Fibroblast of skin of right biceps (primary cell): ENCODE measurements around the gene TMEM44.
"Not testable (repeated sequence)": the region's sequence is repeated elsewhere in the genome, so short reads cannot be mapped to it uniquely, and the experiment has no call there.

ENCODE experiments used
- DNase-seq: peaks from one replicate; pipeline ENCODE4 v3.0.0-alpha.2; 2013

The TMEM44 gene

DNA sequence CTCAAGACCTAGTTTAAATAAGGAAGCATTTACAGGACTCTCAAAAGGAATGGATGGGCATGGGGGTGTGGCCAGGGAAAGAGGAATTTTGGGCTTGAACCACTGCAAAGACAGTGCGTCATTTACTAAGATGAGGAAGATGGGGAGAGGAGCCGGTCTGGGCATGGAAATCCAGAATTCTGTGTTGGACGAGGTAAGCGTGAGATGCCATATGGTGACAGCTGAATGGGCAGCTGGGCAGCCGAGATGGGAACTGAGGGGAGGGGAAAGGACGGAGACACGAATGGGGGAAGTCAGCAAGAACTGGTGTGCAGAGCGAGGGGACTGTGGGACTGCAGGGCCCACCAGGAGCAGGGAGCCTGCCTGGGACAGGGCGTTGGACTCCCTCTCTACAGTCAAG is 24.2 kb downstream of the TMEM44 start:
- DNase-seq: no peak

DNA sequence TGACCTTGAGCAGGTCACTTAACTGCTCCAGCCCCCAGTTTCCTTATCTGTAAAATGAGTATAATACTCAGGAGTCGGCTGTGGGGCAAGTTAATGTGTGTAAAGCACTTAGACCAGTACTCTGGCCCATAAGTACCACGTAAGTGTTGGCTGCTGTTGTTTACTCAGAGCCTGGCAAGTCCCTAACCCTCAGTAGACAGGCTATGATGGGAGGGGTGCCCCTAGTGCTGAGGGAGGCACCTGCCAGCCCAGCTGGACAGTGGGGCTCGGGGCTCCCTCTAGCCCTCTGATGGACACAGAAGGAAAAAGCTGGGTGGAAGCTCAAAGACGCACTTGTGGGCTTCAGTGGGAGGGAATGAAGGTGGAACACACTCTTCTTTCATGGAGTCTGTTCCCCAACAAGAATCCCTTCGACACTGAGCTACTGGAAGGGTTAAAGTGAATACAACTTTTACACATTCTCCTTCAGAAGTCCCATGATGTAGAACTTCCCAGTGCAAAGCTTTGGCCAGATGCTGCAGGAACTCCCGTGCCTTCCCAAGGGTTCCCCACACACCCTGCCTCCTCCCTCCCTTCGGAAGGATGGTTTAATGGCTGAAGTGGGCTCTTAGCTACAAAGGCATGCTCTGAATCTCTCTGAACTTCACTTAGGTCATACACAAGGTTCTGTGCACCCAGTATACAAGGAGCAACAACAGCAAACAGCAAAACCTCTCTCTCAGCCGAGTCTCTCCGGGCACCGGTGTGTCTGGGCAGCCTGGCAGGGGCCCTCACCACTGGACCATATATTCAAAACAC is 25.4 kb downstream of the TMEM44 start:
- no peak for DNase-seq

DNA sequence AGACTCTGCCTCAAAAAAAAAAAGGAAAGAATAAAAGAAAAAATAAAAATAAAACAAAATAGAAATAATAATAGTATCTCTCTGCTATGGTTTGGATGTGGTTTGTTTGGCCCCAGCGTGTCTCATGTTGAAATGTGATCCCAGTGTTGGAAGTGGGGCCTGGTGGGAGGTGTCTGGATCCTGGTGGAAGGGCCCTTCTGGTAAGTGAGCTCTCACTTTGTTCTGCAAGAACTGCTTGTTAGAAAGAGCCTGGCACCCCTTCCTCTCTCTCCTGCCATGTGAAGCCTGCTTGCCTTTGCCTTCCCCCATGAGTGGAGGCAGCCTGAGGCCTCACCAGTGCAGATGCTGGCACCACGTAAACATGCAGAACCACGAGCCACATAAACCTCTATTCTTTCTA is 26.3 kb downstream of the TMEM44 start:
- DNase-seq: no peak

DNA sequence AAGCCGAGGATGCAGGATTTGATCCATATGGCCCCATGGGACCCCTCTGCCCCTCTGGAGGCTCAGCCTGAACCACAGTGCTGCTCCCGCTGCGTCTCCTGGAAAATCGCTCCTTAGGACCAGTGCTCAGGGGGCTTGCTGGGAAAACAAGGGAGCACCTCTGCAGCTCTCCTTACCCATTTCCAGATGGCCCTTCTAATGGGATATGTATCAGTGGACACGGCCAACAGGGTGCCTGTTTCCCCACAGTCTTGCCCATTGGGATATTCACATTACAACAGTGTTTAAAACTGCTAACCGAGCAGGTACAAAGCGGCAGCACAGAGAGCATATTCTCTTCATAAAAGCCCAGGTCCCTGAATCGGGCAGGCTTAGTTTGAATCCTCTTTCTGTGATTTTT is 27.1 kb downstream of the TMEM44 start:
- no peak for DNase-seq

DNA sequence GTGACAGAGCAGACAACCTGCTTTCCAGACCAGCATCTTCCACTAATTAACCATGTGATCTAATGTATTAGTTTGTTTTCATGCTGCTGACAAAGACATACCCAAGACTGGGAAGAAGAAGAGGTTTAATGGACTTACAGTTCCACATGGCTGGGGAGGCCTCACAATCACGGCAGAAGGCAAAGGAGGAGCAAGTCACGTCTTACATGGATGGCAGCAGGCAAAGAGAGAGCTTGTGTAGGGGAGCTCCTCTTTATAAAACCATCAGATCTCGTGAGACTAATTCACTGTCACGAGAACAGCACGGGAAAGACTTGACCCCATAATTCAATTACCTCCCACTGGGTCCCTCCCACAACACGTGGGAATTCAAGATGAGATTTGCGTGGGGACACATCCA is 27.9 kb downstream of the TMEM44 start:
- DNase-seq: not testable (repeated sequence)

DNA sequence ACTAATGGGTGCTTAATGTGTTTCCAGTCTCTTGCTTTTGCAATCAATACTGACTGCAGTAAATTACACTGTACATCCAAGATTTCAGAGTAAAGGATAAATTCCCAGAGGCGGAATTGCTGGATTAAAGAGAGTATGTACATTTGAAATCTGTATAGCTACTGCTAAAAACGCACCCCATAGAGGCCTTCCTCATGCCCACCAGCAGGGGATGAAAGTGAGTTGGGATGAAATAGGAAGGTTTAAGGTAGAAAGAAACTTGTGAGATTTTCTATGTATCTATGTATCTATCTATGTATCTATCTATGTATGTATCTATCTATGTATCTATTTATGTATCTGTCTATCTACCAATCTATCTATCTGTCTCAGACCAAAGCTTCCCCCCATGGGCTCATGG is 28.4 kb downstream of the TMEM44 start:
- DNase-seq: no peak

DNA sequence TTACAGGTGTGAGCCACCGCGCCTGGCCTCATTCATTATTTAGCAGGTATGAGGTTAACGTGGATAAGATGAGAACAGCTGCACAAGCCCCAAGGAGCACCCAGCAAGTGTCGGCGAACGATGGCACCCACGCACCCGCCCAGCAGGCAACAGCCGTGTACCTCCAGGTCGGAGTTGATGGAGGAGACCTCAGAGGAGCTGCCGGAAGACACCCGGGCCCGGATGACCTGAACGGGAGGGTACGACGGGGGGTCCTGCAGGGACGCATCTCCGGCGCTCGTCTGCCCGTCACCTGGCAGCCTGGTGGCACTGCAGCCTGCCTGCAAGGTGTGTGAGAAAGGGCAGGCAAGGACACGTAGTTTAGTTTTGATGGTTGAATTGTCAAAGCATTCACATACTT is 29.1 kb downstream of the TMEM44 start:
- DNase-seq: no peak

DNA sequence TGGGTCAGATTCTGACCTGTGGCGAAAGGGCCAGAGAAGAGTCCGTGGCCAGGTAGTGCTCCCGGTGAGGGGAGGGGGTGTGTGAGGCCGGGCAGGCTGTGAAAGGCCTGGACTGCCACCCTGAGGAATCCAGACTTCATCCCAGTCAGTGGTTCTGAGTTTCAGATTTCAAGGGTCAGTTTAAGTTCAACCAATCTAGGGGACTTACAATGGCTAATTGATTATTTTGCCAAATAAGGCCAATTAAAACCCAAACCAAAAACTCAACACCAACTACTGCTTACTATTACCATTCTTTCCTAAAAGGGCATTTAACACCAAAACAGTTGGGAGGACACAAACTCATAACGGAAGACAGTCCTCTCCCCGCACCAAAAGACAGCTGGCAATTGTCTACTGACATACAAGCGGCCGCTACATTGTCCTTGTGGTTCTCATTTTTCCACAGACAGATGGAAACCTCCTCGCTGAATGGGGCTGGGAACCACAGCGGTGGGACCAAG is 30.5 kb downstream of the TMEM44 start:
- no peak for DNase-seq

DNA sequence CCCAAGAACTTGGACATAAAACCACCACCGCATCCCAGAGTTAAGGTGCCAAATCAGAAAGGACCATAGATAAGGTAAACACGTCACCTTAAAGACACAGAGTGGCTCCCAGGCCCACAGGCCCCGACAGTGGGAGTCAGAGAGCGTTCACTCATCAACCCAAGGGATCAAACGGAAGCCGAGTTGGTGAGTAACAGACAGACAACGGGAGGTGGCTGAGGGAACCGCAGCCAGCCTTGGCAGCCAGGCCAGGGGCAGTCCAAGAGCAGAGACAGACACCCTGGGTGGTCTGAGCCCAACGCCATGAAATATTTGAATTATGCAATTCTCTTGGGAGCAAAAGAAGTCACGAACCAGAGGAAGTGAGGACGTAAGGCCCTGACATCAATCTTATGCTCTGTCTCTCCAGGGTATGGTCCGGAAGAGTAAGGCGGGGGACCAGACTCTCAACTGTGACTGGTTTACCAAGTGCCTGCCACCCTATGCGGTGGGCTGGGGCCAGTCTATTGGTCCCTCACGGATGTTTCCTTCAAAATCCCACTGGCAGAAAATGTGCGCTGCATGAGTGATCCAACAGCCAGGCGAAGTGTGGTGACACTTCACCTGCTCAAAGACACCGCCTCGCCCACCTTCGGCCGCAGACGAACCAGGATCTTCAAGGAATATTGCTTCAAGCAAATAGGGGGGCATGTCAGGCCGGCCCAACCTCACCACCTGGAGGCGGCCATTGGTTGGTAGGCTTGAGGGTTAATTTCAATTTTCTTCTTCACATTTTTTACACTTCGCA is 34.3 kb downstream of the TMEM44 start:
- DNase-seq: peak; percentile 99

DNA sequence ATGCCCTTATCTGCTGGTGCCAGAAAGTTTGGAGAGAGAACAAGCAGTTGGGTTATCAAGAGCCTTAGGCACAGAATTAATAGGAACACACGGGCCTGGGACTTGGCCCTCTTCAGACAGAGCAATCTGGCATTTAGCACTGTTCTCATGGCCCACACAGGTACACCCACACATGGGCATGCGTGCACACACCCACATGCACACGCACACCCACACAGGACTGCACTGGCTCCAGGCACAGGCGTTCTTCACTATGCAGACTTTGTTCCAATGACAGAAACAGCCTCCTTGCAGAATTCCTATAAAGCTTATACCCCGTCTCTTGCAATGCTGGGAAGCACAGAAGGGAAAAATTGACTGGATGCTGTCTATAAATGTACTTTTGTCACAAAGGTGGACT is 36.3 kb downstream of the TMEM44 start:
- no peak for DNase-seq

DNA sequence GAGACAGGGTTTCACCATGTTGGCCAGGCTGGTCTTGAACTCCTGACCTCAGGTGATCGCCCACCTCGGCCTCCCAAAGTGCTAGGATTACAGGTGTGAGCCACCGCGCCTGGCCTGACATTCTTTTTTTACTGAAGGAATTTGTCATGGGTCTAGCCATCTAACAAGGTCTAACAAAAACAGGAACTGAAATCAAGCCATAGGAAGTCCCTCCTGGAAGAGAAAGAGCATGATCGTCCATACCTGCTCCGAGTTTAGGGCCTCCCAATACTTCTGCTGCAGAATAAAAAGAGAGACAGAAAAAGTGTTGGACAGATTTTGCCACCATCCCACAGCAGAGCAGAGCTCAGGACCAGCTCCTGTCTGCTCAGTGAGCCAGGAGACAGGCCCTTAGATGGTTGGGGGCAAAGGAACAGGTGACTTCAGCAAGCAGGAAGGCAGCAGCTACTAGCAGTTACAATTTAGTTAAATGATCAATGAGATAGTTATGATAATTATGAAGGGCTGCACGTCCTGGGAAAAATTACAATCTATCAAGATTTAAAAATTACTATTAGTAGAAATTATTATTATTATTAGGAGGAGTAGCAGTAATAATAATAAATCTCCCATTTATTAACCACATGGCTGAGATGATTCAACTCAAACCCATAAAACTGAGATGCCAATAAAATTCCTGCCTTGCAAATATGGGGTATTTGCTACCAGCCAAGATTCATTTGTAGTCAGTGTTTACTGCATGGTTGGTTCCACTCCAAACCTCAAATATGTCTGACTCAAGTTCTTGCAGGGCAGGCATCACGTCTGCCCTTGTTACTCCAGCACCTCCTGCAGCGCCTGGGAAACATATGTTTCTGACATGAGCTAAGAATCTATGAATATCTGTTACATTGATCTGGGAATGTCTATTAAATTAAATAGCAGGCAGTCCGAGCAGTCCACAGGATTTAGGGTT is 40.1 kb downstream of the TMEM44 start:
- peak; percentile 100 for DNase-seq

DNA sequence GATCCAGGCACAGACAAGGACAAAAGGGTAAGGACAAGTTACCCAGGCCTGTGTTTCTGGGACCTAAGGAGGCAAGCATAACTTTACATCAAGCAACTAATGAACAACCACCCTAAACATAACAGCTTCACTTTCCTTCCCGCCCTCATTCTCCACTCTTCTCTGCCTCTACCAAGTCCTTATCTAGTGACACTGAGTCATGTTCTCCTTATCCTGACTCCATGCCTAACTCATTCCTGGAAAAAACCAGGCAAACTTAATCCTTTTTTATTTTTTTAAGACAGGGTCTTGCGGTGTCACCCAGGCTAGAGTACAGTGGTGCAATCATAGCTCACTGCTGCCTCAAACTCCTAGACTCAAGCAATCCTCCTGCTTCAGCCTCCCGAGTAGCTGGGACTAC is 44.5 kb downstream of the TMEM44 start:
- peak; percentile 33 for DNase-seq

DNA sequence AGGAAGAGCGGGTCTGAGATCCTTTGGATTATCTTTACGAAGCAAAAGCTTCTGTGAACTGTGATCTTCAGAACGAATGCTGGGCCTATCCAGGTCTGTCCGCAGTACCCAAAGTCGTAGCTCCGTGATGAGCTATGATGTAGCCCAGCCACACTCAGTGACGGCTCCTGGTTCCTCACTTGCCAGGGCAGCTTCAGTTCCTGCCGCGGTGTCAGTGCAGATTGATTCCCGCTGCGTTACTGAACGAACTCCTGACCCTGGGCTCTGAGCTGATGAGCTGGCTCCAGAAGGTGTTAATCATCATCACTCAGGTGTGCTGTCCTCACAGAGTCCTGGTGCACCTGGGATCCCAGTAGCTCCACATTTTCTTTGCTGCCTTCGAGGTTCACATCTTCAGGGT is 45.0 kb downstream of the TMEM44 start:
- no peak for DNase-seq

DNA sequence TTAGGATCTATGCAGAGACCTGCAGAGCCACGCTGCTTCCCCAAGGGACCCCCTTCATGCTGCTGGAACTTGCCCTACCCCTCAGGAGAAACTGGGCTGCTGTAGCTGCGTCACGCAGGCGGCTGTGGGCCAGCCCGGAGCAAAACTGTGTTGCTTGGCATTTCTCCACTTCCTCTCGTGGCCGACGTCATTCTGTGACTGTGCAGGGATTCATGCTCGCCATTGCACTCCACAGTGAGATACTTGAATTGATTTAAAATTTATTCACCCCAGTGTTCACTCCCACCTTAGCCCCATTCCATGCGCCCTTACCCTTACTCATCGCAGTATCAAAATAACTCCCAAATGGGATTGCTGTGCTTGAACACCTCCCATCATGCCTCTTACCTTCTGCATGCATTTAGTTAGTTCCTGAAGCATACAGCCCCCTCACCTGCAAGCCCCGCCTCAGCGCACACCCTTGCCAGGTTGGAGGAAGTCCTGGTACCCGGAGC is 45.7 kb downstream of the TMEM44 start:
- DNase-seq: peak; percentile 58

DNA sequence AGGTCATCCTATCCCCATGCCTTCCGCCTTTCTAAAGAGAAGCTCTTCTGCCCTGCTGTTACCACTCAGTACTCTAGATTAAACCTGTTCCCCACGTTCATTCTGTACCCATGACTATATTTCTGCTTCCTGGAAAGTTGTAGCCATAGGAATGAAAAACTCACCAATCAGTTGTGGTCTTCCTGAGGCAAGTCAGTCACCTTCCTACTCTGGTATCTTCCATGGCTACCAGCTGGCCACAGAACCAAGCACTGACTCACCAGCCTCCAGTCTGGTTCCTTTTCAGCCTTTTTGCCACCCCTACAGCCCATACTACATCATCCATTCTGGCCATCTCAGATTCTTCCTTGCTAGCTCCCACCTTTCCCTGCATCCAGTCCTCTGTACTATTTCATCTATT is 46.4 kb downstream of the TMEM44 start:
- DNase-seq: peak; percentile 68

DNA sequence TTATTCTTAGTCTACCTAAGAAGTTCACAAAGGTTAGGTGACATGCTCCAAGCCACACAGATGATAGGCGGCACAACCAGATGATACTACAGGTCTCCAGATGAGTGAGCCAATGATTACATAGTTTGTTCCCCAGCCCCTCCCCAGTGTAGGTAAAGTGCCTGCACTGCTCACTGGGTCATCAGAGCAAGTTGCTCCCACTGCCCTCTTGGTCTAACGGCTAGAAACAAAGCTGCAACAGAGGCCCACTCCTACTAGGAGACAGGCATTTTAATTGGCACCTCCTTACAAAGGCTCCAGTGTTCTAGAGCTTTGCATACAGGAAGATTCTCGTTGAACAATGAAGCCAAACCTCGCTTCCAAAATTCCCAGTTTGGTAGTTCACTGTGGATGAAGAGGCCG is 47.3 kb downstream of the TMEM44 start:
- no peak for DNase-seq

DNA sequence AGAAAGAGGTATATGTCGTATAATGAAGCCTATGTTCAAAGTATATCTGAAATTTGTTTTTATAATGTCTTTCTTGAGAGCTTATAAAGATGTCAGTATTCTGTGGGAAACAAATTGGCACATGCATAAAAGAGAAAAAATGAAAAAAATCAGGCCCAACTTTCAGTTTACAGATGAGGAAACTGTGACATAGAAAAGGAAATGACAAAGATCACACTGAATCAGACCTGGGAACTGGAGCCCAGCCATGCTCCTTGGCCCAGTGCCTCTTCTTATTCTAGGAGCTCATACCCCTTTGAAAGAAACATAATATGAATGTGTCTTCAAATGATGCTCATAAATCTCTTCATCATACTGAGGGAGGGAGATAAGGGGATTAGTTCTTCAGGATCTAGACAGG is 48.4 kb downstream of the TMEM44 start:
- DNase-seq: peak; percentile 62

DNA sequence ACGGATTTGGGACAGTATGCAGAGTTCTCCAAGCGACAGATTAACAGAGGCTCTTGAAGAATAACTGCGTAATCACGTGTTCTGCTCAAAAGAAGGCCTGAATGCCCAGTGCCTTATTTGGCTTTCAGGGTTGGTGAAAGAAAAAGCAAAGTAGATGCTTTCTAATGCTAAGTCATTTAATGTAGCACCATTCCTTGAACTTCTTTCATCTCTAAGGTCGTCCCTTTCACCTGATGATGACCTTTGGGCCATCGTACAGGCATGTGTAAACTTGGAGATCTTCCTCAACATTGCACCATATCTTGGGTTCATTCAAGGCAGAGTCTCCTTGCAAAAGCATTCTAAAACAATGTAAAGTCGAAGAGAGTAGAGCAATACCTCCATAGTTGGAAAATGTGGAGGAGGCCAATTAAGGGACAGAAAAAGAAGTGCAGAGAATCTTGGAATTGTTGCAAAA is 48.9 kb downstream of the TMEM44 start:
- DNase-seq: no peak

DNA sequence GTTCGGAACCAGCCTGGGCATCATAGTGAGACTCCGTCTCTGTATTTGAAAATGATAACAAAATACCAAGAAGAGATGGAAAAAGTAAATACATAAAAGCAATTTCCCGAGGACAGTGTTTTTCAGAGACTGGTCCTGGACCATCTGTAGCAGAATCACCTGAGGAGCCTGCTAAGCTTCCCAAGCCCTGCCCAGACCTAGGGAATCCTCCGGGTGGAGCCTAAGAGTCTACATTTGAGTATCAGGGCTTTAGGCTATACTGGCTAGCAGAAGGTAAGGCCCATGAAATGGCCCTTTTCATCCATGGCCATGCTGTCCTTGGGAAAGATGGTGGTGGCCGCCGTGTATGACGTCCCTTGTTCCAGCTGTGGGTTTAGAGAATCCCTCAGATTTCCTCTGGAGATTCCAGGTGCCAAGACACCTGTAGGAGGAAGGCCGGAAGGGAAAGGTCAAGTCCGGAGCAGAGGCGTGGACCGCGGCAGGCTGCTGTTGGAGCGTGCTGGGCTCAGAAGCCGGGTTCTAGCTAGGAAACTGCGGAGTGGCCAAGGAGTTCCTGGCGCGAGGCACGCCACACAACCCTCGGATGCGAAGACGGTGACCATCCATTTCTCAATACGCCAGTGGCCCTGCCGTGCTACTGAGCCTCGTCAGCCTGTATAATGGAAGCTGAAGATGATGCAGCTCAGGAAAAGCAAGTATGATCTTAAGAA is 50.9 kb downstream of the TMEM44 start:
- no peak for DNase-seq

DNA sequence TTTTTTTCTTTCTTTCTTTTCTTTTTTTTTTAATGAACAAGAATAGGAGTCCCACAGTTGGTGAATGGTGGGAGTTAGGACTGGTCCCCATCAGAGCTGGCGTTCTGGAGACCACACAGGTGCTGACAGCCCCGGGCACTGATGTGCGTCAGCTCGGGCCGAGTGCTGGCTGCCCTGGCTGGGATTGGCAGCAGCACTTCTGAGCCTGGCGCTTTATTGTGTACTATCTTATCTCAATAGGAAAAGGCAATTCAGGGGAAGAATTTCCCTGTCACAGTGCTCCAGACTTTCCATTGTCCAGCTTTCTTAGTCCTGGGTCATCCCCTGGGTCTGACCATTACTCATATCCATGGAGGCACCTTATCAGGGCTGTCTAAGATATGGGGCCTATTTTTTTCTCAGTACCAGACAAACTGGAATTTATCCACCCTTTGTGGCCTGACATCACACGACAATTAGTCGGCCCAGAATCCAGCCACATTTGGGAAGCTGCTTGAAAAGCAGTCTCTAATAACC is 54.1 kb downstream of the TMEM44 start:
- no peak for DNase-seq

DNA sequence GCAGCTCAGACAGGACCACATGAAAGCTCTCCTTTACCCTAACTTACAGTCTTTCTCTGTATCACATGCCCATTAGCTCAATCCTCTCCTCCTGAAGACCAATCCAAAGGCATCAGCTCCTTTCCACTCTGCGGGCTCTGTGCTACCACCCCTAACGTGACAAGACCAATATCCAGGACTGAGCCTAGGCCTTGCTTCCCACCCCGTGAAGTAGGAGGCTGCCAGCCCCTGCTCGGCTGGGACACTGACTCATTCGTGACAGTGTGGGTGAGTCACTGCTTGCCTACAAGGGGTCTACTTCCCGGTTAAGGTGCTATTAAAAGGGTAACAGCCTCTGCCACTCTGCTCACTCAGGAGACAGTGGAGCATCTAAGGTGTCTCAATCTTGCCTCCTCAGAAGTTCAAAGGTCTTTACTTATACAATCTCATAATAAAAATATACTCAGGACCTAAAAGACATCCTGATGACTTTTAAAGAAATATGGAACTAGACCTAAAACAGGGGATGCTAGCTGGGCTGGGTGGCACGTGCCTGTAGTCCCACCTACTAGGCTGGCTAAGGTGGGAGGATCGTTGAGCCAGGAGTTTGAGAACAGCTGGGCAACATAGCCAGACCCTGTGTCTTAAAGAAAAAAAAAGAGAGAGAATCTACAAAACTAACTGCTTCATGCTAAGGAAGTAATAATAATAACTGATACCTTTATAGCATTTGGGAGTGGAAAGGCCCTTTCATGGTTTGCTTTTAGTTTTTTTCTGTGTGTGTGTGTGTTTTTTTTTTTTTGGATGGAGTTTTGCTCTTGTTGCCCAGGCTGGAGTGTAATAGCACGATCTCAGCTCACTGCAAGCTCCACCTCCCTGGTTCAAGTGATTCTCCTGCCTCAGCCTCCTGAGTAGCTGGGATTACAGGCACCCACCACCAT is 55.0 kb downstream of the TMEM44 start:
- DNase-seq: peak; percentile 94
